GM12874 (cell line): Measurements from ENCODE around the gene SORCS2.

Source experiments
- CTCF ChIP-seq: IDR thresholded peaks from 2 replicates; pipeline ENCODE4 v1.5.1; 2011; ENCODE audit warnings: low read depth, mild to moderate bottlenecking, control low read depth, low read length, moderate library complexity; ENCODE audit not compliant: insufficient read depth

Gene SORCS2

GRCh38 chr4:7649741-7650531 lies 457.6 kb downstream of the SORCS2 start:
- no peak for TF ChIP-seq CTCF

- no peak for TF ChIP-seq CTCF
Observed at GRCh38 chr4:7650606-7651385, 458.5 kb downstream of the SORCS2 start.

GRCh38 chr4:7651461-7651921 lies 459.2 kb downstream of the SORCS2 start:
- no peak for TF ChIP-seq CTCF

GRCh38 chr4:7652006-7652405 lies 459.7 kb downstream of the SORCS2 start:
- no peak for TF ChIP-seq CTCF

- TF ChIP-seq CTCF: no peak
Observed at GRCh38 chr4:7652451-7652881, 460.1 kb downstream of the SORCS2 start.

- no peak for TF ChIP-seq CTCF
Observed at GRCh38 chr4:7652906-7653305, 460.6 kb downstream of the SORCS2 start.

- no peak for TF ChIP-seq CTCF
Observed at GRCh38 chr4:7653510-7654369, 461.4 kb downstream of the SORCS2 start.
